ENCODE results near the gene NCAM2.
"Not testable (repeated sequence)": the region's sequence is repeated elsewhere in the genome, so short reads cannot be mapped to it uniquely, and the experiment has no call there.

NCAM2 gene

GRCh38 chr21:21404261-21404660, 406.1 kb downstream of the NCAM2 start:
- not testable (repeated sequence) for H3K4me3 Mint-ChIP-seq; DNase-seq (ENCODE audit: low spot score); H3K27ac Mint-ChIP-seq; H3K36me3 Mint-ChIP-seq (ENCODE audit: low read depth); H3K4me1 Mint-ChIP-seq (ENCODE audit: low read depth); H3K27me3 Mint-ChIP-seq (ENCODE audit: low read depth)
- peaks cover 32% of the 10 kb centered on the region for H3K9me3 Mint-ChIP-seq

GRCh38 chr21:21406921-21407320, 408.7 kb downstream of the NCAM2 start:
- DNase-seq (ENCODE audit: low spot score) = no peak
- H3K27ac Mint-ChIP-seq = no peak overlapping the region

GRCh38 chr21:21412096-21412495, 413.9 kb downstream of the NCAM2 start:
- no peak overlapping the region for H3K4me3 Mint-ChIP-seq
- no peaks in the 10 kb centered on the region for H3K36me3 Mint-ChIP-seq (ENCODE audit: low read depth)
- no peak for DNase-seq (ENCODE audit: low spot score)
- H3K9me3 Mint-ChIP-seq = peaks cover 11% of the 10 kb centered on the region
- H3K4me1 Mint-ChIP-seq (ENCODE audit: low read depth) = no peaks in the 10 kb centered on the region
- H3K27me3 Mint-ChIP-seq (ENCODE audit: low read depth) = no peaks in the 10 kb centered on the region
- no peak overlapping the region for H3K27ac Mint-ChIP-seq

More at GRCh38 chr21:21406921-21407320, 408.7 kb downstream of the NCAM2 start:
- no peaks in the 10 kb centered on the region for H3K27me3 Mint-ChIP-seq (ENCODE audit: low read depth)
- no peaks in the 10 kb centered on the region for H3K36me3 Mint-ChIP-seq (ENCODE audit: low read depth)
- no peaks in the 10 kb centered on the region for H3K4me1 Mint-ChIP-seq (ENCODE audit: low read depth)
- H3K4me3 Mint-ChIP-seq = no peak overlapping the region
- H3K9me3 Mint-ChIP-seq = peaks cover 31% of the 10 kb centered on the region

- no peaks in the 10 kb centered on the region for H3K36me3 Mint-ChIP-seq (ENCODE audit: low read depth)
- no peak overlapping the region for H3K4me3 Mint-ChIP-seq
- peaks cover 25% of the 10 kb centered on the region for H3K9me3 Mint-ChIP-seq
- H3K27me3 Mint-ChIP-seq (ENCODE audit: low read depth) = no peaks in the 10 kb centered on the region
- H3K27ac Mint-ChIP-seq = no peak overlapping the region
- no peaks in the 10 kb centered on the region for H3K4me1 Mint-ChIP-seq (ENCODE audit: low read depth)
- no peak for DNase-seq (ENCODE audit: low spot score)
Measured at GRCh38 chr21:21415741-21416140, 417.5 kb downstream of the NCAM2 start.

GRCh38 chr21:21434944-21435343, 436.7 kb downstream of the NCAM2 start:
- peaks cover 29% of the 10 kb centered on the region for H3K9me3 Mint-ChIP-seq
- DNase-seq (ENCODE audit: low spot score) = no peak
- no peaks in the 10 kb centered on the region for H3K4me1 Mint-ChIP-seq (ENCODE audit: low read depth)
- no peaks in the 10 kb centered on the region for H3K36me3 Mint-ChIP-seq (ENCODE audit: low read depth)
- no peak overlapping the region for H3K4me3 Mint-ChIP-seq
- no peak overlapping the region for H3K27ac Mint-ChIP-seq
- no peaks in the 10 kb centered on the region for H3K27me3 Mint-ChIP-seq (ENCODE audit: low read depth)

- DNase-seq (ENCODE audit: low spot score) = no peak
- Mint-ChIP-seq H3K4me3 (no peak overlapping the region), H3K4me1 (ENCODE audit: low read depth) (no peaks in the 10 kb centered on the region), H3K27me3 (ENCODE audit: low read depth) (no peaks in the 10 kb centered on the region), H3K36me3 (ENCODE audit: low read depth) (no peaks in the 10 kb centered on the region), H3K27ac (no peak overlapping the region), H3K9me3 (peaks cover 37% of the 10 kb centered on the region)
Measured at GRCh38 chr21:21436012-21436534, 437.9 kb downstream of the NCAM2 start.

GRCh38 chr21:21439761-21440160, 441.6 kb downstream of the NCAM2 start:
- H3K9me3 Mint-ChIP-seq = peaks cover 32% of the 10 kb centered on the region
- H3K4me1 Mint-ChIP-seq (ENCODE audit: low read depth) = no peaks in the 10 kb centered on the region
- DNase-seq (ENCODE audit: low spot score) = no peak
- H3K27me3 Mint-ChIP-seq (ENCODE audit: low read depth) = no peaks in the 10 kb centered on the region
- no peaks in the 10 kb centered on the region for H3K36me3 Mint-ChIP-seq (ENCODE audit: low read depth)
- no peak overlapping the region for H3K27ac Mint-ChIP-seq
- H3K4me3 Mint-ChIP-seq = no peak overlapping the region

GRCh38 chr21:21457077-21457476, 458.9 kb downstream of the NCAM2 start:
- H3K27me3 Mint-ChIP-seq (ENCODE audit: low read depth) = no peaks in the 10 kb centered on the region
- no peaks in the 10 kb centered on the region for H3K36me3 Mint-ChIP-seq (ENCODE audit: low read depth)
- DNase-seq (ENCODE audit: low spot score) = no peak
- H3K4me3 Mint-ChIP-seq = no peak overlapping the region
- H3K9me3 Mint-ChIP-seq = peaks cover 10% of the 10 kb centered on the region
- no peak overlapping the region for H3K27ac Mint-ChIP-seq
- no peaks in the 10 kb centered on the region for H3K4me1 Mint-ChIP-seq (ENCODE audit: low read depth)

- H3K27me3 Mint-ChIP-seq (ENCODE audit: low read depth) = no peaks in the 10 kb centered on the region
Measured at GRCh38 chr21:21458124-21458631, 460.0 kb downstream of the NCAM2 start.

GRCh38 chr21:21460979-21461378, 462.8 kb downstream of the NCAM2 start:
- DNase-seq (ENCODE audit: low spot score) = no peak
- no peak overlapping the region for H3K27ac Mint-ChIP-seq
- peaks cover 8% of the 10 kb centered on the region for H3K9me3 Mint-ChIP-seq
- H3K27me3 Mint-ChIP-seq (ENCODE audit: low read depth) = no peaks in the 10 kb centered on the region
- H3K4me3 Mint-ChIP-seq = no peak overlapping the region
- H3K4me1 Mint-ChIP-seq (ENCODE audit: low read depth) = no peaks in the 10 kb centered on the region
- H3K36me3 Mint-ChIP-seq (ENCODE audit: low read depth) = no peaks in the 10 kb centered on the region

More at GRCh38 chr21:21458124-21458631, 460.0 kb downstream of the NCAM2 start:
- Mint-ChIP-seq H3K4me1 (ENCODE audit: low read depth) (no peaks in the 10 kb centered on the region), H3K9me3 (peaks cover 8% of the 10 kb centered on the region), H3K4me3 (no peak overlapping the region), H3K36me3 (ENCODE audit: low read depth) (no peaks in the 10 kb centered on the region), H3K27ac (no peak overlapping the region)
- DNase-seq (ENCODE audit: low spot score) = no peak

- no peaks in the 10 kb centered on the region for H3K27me3 Mint-ChIP-seq (ENCODE audit: low read depth)
- no peak for DNase-seq (ENCODE audit: low spot score)
- H3K4me1 Mint-ChIP-seq (ENCODE audit: low read depth) = no peaks in the 10 kb centered on the region
- H3K36me3 Mint-ChIP-seq (ENCODE audit: low read depth) = no peaks in the 10 kb centered on the region
- H3K27ac Mint-ChIP-seq = no peak overlapping the region
- peaks cover 8% of the 10 kb centered on the region for H3K9me3 Mint-ChIP-seq
- H3K4me3 Mint-ChIP-seq = no peak overlapping the region
Measured at GRCh38 chr21:21463456-21463855, 465.2 kb downstream of the NCAM2 start.

- no peak overlapping the region for H3K4me3 Mint-ChIP-seq
- DNase-seq (ENCODE audit: low spot score) = no peak
- H3K9me3 Mint-ChIP-seq = peaks cover 8% of the 10 kb centered on the region
- H3K36me3 Mint-ChIP-seq (ENCODE audit: low read depth) = no peaks in the 10 kb centered on the region
- H3K4me1 Mint-ChIP-seq (ENCODE audit: low read depth) = no peaks in the 10 kb centered on the region
- no peak overlapping the region for H3K27ac Mint-ChIP-seq
- no peaks in the 10 kb centered on the region for H3K27me3 Mint-ChIP-seq (ENCODE audit: low read depth)
Measured at GRCh38 chr21:21464684-21465083, 466.5 kb downstream of the NCAM2 start.

GRCh38 chr21:21466752-21467151, 468.5 kb downstream of the NCAM2 start:
- Mint-ChIP-seq H3K9me3 (peaks cover 4% of the 10 kb centered on the region), H3K27ac (no peak overlapping the region), H3K4me1 (ENCODE audit: low read depth) (no peaks in the 10 kb centered on the region), H3K27me3 (ENCODE audit: low read depth) (no peaks in the 10 kb centered on the region), H3K4me3 (no peak overlapping the region), H3K36me3 (ENCODE audit: low read depth) (no peaks in the 10 kb centered on the region)
- DNase-seq (ENCODE audit: low spot score) = no peak

- no peaks in the 10 kb centered on the region for H3K4me1 Mint-ChIP-seq (ENCODE audit: low read depth)
Measured at GRCh38 chr21:21468003-21468402, 469.8 kb downstream of the NCAM2 start.

GRCh38 chr21:21481239-21481638, 483.0 kb downstream of the NCAM2 start:
- Mint-ChIP-seq H3K4me3 (no peak overlapping the region), H3K4me1 (ENCODE audit: low read depth) (no peaks in the 10 kb centered on the region), H3K9me3 (peaks cover 21% of the 10 kb centered on the region), H3K27ac (no peak overlapping the region), H3K27me3 (ENCODE audit: low read depth) (no peaks in the 10 kb centered on the region), H3K36me3 (ENCODE audit: low read depth) (no peaks in the 10 kb centered on the region)
- DNase-seq (ENCODE audit: low spot score) = no peak

More at GRCh38 chr21:21468003-21468402, 469.8 kb downstream of the NCAM2 start:
- DNase-seq (ENCODE audit: low spot score) = no peak
- no peak overlapping the region for H3K4me3 Mint-ChIP-seq
- H3K9me3 Mint-ChIP-seq = peaks cover 4% of the 10 kb centered on the region
- no peaks in the 10 kb centered on the region for H3K27me3 Mint-ChIP-seq (ENCODE audit: low read depth)
- H3K27ac Mint-ChIP-seq = no peak overlapping the region
- H3K36me3 Mint-ChIP-seq (ENCODE audit: low read depth) = no peaks in the 10 kb centered on the region

Measured in T-helper 2 cell treated with Interferon-gamma antibody and Interleukin-4, amounts not matched to agents 5 μg/mL and 100 μg/mL, for 36 hours (primary cell).